A549 (cell line): Measurements from ENCODE around the gene P3R3URF. TPM values are rescaled to one million over a fixed set of nuclear protein-coding genes. Genes with fewer than 3 reads are reported as not detected.

Experiments used
- ATAC-seq, 2 experiments: fragments of 200-7000 bp in 1 of 2; fragments of >200 bp in 1 of 2; cut with Nextera tagmentation in 1 of 2; cut with Tn5 transposase in 1 of 2; 3 replicates each; pipeline versions ENCODE4 v1.8.0 to v1.9.1; 2018 to 2020; ENCODE audit warnings: mild to moderate bottlenecking in 1 of 2, moderate library complexity in 1 of 2
- CTCF ChIA-PET: fragments of 300-600 bp; sonication (Branson Sonifier 250); formaldehyde crosslinking; extraction: SDS; loops from one replicate; lab custom pipeline; 2021; ENCODE audit warnings: antibody characterized with exemption, inconsistent platforms; lab: Yijun Ruan, JAX
- POLR2A ChIA-PET: fragments of 350-600 bp; formaldehyde crosslinking; extraction: SDS; loops from one replicate; lab custom pipeline; 2021; ENCODE audit warnings: antibody characterized with exemption, inconsistent platforms; lab: Yijun Ruan, JAX
- DNase-seq, 2 experiments: peaks; one replicate each; pipeline versions ENCODE4 v3.0.0 to v3.0.0-alpha.2; 2011 to 2016; ENCODE audit warnings: low read depth in 1 of 2, low spot score in 1 of 2
- FAIRE-seq: peaks from 2 replicates; lab custom pipeline; 2011; peaks lifted over from hg19 to GRCh38; lab: Jason Lieb, UNC
- H3K27ac ChIP-seq, 2 experiments: fragments of >200 bp; sonication (Bioruptor Twin); formaldehyde crosslinking; 3 replicates each; pipeline ENCODE4 v1.5.1; 2016 to 2017
- H3K4me1 ChIP-seq: fragments of >200 bp; sonication (Bioruptor Twin); formaldehyde crosslinking; 3 replicates; pipeline ENCODE4 v1.6.1; 2016
- H3K4me2 ChIP-seq: fragments of >200 bp; sonication (Bioruptor Twin); formaldehyde crosslinking; 3 replicates; pipeline ENCODE4 v1.6.1; 2016
- H3K4me3 ChIP-seq: fragments of >200 bp; sonication (Bioruptor Twin); formaldehyde crosslinking; 3 replicates; pipeline ENCODE4 v1.5.1; 2016
- H3K9me3 ChIP-seq: fragments of >200 bp; sonication (Bioruptor Twin); formaldehyde crosslinking; 3 replicates; pipeline ENCODE4 v1.6.1; 2016
- BHLHE40 ChIP-seq: IDR thresholded peaks from 2 replicates; pipeline ENCODE4 v1.6.1; 2012; ENCODE audit warnings: low read depth, low read length, inconsistent platforms
- CBX8 ChIP-seq: fragments of 200-600 bp; sonication (generic); IDR thresholded peaks from 2 replicates; pipeline ENCODE4 v1.6.1; 2016
- CEBPB ChIP-seq, 2 experiments: fragments of >200 bp in 1 of 2; sonication (Bioruptor Twin) in 1 of 2; formaldehyde crosslinking in 1 of 2; IDR thresholded peaks; 2 replicates each; pipeline ENCODE4 v1.6.1; 2012 to 2016
- CHD2 ChIP-seq: fragments of 150-350 bp; IDR thresholded peaks from 2 replicates; pipeline ENCODE4 v1.6.1; 2014; ENCODE audit warnings: low read length; ENCODE audit not compliant: partially characterized antibody
- CHD4 ChIP-seq: fragments of 200-600 bp; sonication (generic); IDR thresholded peaks from 2 replicates; pipeline ENCODE4 v1.6.1; 2016; ENCODE audit warnings: antibody characterized with exemption, mild to moderate bottlenecking, borderline replicate concordance
- FOSB ChIP-seq: fragments of 250-450 bp; sonication (Bioruptor Pico); IDR thresholded peaks from 2 replicates; pipeline ENCODE4 v1.5.0; 2020; ENCODE audit warnings: mild to moderate bottlenecking, moderate library complexity
- FOSL2 ChIP-seq, 2 experiments: fragments of 450-650 bp in 1 of 2; fragments of >200 bp in 1 of 2; sonication (Bioruptor Twin) in 1 of 2; formaldehyde crosslinking; IDR thresholded peaks; 2 replicates each; pipeline versions ENCODE4 v1.5.0 to v1.6.1; 2016 to 2020; ENCODE audit warnings: mild to moderate bottlenecking in 1 of 2, moderate library complexity in 1 of 2
- FOXS1 ChIP-seq: fragments of 250-450 bp; sonication (Bioruptor Pico); IDR thresholded peaks from 2 replicates; pipeline ENCODE4 v1.5.0; 2020; ENCODE audit warnings: mild to moderate bottlenecking, moderate library complexity
- HOXA7 ChIP-seq: fragments of 250-450 bp; sonication (Bioruptor Pico); IDR thresholded peaks from 2 replicates; pipeline ENCODE4 v1.5.0; 2020; ENCODE audit warnings: mild to moderate bottlenecking, moderate library complexity
- HOXB13 ChIP-seq: fragments of 250-450 bp; sonication (Bioruptor Pico); IDR thresholded peaks from 2 replicates; pipeline ENCODE4 v1.5.0; 2020; ENCODE audit warnings: low read depth, mild to moderate bottlenecking, moderate library complexity
- HOXB5 ChIP-seq: fragments of 250-450 bp; sonication (Bioruptor Pico); IDR thresholded peaks from 2 replicates; pipeline ENCODE4 v1.5.0; 2020; ENCODE audit warnings: mild to moderate bottlenecking, moderate library complexity
- KDM1A ChIP-seq: fragments of 200-600 bp; sonication (generic); IDR thresholded peaks from 2 replicates; pipeline ENCODE4 v1.6.1; 2016; ENCODE audit warnings: low read depth, mild to moderate bottlenecking
- PHF8 ChIP-seq: fragments of 200-600 bp; sonication (generic); IDR thresholded peaks from 2 replicates; pipeline ENCODE4 v1.6.1; 2016; ENCODE audit warnings: low read depth, mild to moderate bottlenecking, antibody characterized with exemption, moderate library complexity, borderline replicate concordance
- RAD21 ChIP-seq, 2 experiments: fragments of >200 bp in 1 of 2; sonication (Bioruptor Twin) in 1 of 2; formaldehyde crosslinking in 1 of 2; IDR thresholded peaks in 1 of 2; conservative IDR thresholded peaks in 1 of 2; 2 replicates in 1 of 2; 3 replicates in 1 of 2; pipeline ENCODE4 v1.6.1; 2012 to 2018; ENCODE audit warnings: inconsistent platforms in 1 of 2
- RFX5 ChIP-seq: fragments of 450-650 bp; IDR thresholded peaks from 2 replicates; pipeline ENCODE4 v1.7.1; 2014; ENCODE audit warnings: antibody characterized with exemption, mild to moderate bottlenecking, moderate library complexity
- RNF2 ChIP-seq: fragments of 200-600 bp; sonication (generic); IDR thresholded peaks from 2 replicates; pipeline ENCODE4 v1.6.1; 2016; ENCODE audit warnings: low read depth, mild to moderate bottlenecking, antibody characterized with exemption, moderate library complexity, borderline replicate concordance
- SREBF2 ChIP-seq: fragments of 450-650 bp; IDR thresholded peaks from 2 replicates; pipeline ENCODE4 v1.6.1; 2014; ENCODE audit warnings: mild to moderate bottlenecking, moderate library complexity
- TFCP2L1 ChIP-seq: fragments of 250-450 bp; sonication (Bioruptor Pico); IDR thresholded peaks from 2 replicates; pipeline ENCODE4 v1.5.0; 2021; ENCODE audit warnings: mild to moderate bottlenecking
- TP53 ChIP-seq: fragments of 250-450 bp; sonication (Bioruptor Pico); IDR thresholded peaks from 2 replicates; pipeline ENCODE4 v1.5.0; 2021; ENCODE audit warnings: mild to moderate bottlenecking, moderate library complexity
- ZSCAN20 ChIP-seq: fragments of 250-450 bp; sonication (Bioruptor Pico); IDR thresholded peaks from 2 replicates; pipeline ENCODE4 v1.8.0; 2022; ENCODE audit warnings: mild to moderate bottlenecking, moderate library complexity
- WGBS: methylation state at CpG from one replicate; pipeline ENCODE4 v1.1.6; 2017; ENCODE audit errors: missing lambda C conversion rate; 5-methylcytosine and 5-hydroxymethylcytosine counted together
- polyA plus RNA-seq, 4 experiments: library from polyadenylated mRNA; depleted of rRNA in 3 of 4; stranded (reverse); fragments of >200 nt; fragmentation: RNase III in 1 of 4; extraction: RNeasy Plus Mini Kit Qiagen cat#74134 plus additional on column Dnase treatment in 1 of 4; gene quantifications; 2 replicates in 3 of 4; 3 replicates in 1 of 4; pipeline ENCODE4 v1.2.3, GENCODE V29; 2011 to 2017
- TF ChIP-seq, protein P1 (sequence below): fragments of >200 bp; sonication (Bioruptor Twin); formaldehyde crosslinking; IDR thresholded peaks from 2 replicates; pipeline ENCODE4 v1.6.1; 2016
- TF ChIP-seq, protein P2 (sequence below): fragments of 200-600 bp; sonication (generic); IDR thresholded peaks from 2 replicates; pipeline ENCODE4 v1.6.1; 2016; ENCODE audit warnings: antibody characterized with exemption, mild to moderate bottlenecking, moderate library complexity
- TF ChIP-seq, protein P3 (sequence below): fragments of 250-450 bp; sonication (Bioruptor Pico); IDR thresholded peaks from 2 replicates; pipeline ENCODE4 v1.5.0; 2021; ENCODE audit warnings: mild to moderate bottlenecking, moderate library complexity, borderline replicate concordance
- TF ChIP-seq, protein P4 (sequence below): fragments of >200 bp; sonication (Bioruptor Twin); formaldehyde crosslinking; IDR thresholded peaks from 3 replicates; pipeline ENCODE4 v1.5.1; 2016
- TF ChIP-seq, protein P5 (sequence below): fragments of >200 bp; sonication (Bioruptor Twin); formaldehyde crosslinking; IDR thresholded peaks from 3 replicates; pipeline ENCODE4 v1.6.1; 2016

P3R3URF gene
- polyA plus RNA-seq, 2 of the 4 experiments (the other 2 are of a cell fraction), result not detected

DNA sequence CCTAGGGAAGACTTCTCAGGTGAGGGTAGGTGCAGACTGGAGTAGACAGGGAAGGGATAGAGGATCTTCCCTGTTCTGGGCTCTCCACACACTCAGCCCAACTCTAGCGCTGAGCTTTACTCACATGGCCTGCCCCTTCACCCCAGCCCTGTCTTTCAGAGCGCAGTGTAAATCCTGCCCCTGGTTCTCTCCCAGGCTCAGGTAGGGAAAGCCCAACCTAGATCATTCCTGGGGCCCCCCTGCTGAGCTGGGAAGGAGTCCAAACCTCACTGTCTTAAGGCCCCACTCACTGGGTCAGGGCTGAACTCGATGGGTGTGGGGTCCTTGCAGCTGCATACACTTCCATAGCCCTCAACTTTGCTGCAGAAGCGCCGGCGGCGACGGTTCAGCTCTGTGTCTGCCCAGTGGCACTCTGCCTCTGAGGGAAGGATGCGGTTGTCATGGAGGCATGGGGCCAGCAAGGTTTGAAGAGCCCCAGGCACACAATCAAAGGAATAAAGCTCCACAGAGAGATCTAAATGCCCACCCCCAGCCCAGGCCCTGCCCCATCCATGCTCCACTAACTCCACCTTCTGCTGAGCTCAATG is 17.8 kb upstream of the P3R3URF start:
- WGBS, result 97% methylated on average over 7 of the region's 9 CpGs
- Histone ChIP-seq H3K27ac (no peak overlapping the region), H3K4me2 (no peak overlapping the region), H3K4me3 (no peak overlapping the region), H3K9me3 (no peaks in the 10 kb centered on the region), H3K4me1 (peaks cover 9% of the 10 kb centered on the region; the same call in 1 of the 3 replicates)
- POLR2A ChIA-PET, result interaction anchor here (0.5 kb wide), 1 partner anchor 38 kb away, joined by 4 read pairs; no protein-coding TSS in a partner anchor
- no peak for DNase-seq
- FAIRE-seq, result no peak
- no peak for ATAC-seq
- CTCF ChIA-PET, result interaction anchor here (1.3 to 3.8 kb wide), 3 partner anchors 13 to 51 kb away, joined by 4 to 9 read pairs (median 4); no protein-coding TSS in a partner anchor
- no peak for TF ChIP-seq KDM1A
- TF ChIP-seq, protein P1, sequence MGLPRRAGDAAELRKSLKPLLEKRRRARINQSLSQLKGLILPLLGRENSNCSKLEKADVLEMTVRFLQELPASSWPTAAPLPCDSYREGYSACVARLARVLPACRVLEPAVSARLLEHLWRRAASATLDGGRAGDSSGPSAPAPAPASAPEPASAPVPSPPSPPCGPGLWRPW, result no peak
- no peak for TF ChIP-seq HOXA7 (CRISPR knock-in tag)
- TF ChIP-seq, protein P2, sequence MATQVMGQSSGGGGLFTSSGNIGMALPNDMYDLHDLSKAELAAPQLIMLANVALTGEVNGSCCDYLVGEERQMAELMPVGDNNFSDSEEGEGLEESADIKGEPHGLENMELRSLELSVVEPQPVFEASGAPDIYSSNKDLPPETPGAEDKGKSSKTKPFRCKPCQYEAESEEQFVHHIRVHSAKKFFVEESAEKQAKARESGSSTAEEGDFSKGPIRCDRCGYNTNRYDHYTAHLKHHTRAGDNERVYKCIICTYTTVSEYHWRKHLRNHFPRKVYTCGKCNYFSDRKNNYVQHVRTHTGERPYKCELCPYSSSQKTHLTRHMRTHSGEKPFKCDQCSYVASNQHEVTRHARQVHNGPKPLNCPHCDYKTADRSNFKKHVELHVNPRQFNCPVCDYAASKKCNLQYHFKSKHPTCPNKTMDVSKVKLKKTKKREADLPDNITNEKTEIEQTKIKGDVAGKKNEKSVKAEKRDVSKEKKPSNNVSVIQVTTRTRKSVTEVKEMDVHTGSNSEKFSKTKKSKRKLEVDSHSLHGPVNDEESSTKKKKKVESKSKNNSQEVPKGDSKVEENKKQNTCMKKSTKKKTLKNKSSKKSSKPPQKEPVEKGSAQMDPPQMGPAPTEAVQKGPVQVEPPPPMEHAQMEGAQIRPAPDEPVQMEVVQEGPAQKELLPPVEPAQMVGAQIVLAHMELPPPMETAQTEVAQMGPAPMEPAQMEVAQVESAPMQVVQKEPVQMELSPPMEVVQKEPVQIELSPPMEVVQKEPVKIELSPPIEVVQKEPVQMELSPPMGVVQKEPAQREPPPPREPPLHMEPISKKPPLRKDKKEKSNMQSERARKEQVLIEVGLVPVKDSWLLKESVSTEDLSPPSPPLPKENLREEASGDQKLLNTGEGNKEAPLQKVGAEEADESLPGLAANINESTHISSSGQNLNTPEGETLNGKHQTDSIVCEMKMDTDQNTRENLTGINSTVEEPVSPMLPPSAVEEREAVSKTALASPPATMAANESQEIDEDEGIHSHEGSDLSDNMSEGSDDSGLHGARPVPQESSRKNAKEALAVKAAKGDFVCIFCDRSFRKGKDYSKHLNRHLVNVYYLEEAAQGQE, result no peak
- no peak for TF ChIP-seq FOXS1 (CRISPR knock-in tag)
- no peak for TF ChIP-seq CHD4
- TF ChIP-seq PHF8, result no peak
- no peak for TF ChIP-seq CBX8
- no peak for TF ChIP-seq CEBPB (IDR thresholded peaks at IDR 0.05)
- TF ChIP-seq BHLHE40, result no peak
- no peak for TF ChIP-seq RAD21 (conservative IDR thresholded peaks at IDR 0.05 in 1 of 2, IDR thresholded peaks at IDR 0.05 in 1 of 2)
- no peak for TF ChIP-seq TP53 (CRISPR knock-in tag)
- no peak for TF ChIP-seq ZSCAN20 (CRISPR knock-in tag)

DNA sequence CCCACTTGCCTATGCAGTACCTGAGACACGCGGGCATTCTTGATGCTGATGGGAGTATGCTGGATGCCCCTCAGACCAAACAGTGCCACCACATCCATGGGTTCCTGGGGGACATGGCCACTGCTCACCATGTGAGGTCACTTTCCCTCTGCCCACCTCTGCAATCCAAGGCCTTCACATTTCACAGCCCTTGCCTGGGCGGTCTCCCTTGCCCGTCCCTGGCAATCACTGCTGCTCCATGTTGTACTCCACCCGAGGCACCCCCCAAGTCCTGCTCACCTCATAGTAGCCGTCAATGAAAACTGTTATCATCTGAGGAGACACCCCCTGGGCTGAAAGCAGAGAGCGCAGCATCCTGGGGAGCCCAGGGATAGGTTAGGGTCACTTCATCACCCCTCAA is 17.0 kb upstream of the P3R3URF start:
- Histone ChIP-seq H3K4me1 (peaks cover 9% of the 10 kb centered on the region; the same call in 1 of the 3 replicates), H3K27ac (no peak overlapping the region), H3K9me3 (no peaks in the 10 kb centered on the region), H3K4me3 (no peak overlapping the region), H3K4me2 (no peak overlapping the region)
- DNase-seq (no peak), ATAC-seq (no peak), FAIRE-seq (no peak)
- ChIA-PET POLR2A (interaction anchor here (0.5 kb wide), 1 partner anchor 37 kb away, joined by 4 read pairs; no protein-coding TSS in a partner anchor), CTCF (interaction anchor here (3.8 kb wide), 1 partner anchor 30 kb away, joined by 9 read pairs; no protein-coding TSS in a partner anchor)
- no peak for TF ChIP-seq HOXB5 (CRISPR knock-in tag)
- no peak for TF ChIP-seq CHD4
- no peak for TF ChIP-seq TFCP2L1 (CRISPR knock-in tag)
- TF ChIP-seq, protein P3, sequence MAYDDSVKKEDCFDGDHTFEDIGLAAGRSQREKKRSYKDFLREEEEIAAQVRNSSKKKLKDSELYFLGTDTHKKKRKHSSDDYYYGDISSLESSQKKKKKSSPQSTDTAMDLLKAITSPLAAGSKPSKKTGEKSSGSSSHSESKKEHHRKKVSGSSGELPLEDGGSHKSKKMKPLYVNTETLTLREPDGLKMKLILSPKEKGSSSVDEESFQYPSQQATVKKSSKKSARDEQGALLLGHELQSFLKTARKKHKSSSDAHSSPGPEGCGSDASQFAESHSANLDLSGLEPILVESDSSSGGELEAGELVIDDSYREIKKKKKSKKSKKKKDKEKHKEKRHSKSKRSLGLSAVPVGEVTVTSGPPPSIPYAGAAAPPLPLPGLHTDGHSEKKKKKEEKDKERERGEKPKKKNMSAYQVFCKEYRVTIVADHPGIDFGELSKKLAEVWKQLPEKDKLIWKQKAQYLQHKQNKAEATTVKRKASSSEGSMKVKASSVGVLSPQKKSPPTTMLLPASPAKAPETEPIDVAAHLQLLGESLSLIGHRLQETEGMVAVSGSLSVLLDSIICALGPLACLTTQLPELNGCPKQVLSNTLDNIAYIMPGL (CRISPR knock-in tag), result no peak
- TF ChIP-seq CHD2, result no peak
- no peak for TF ChIP-seq RFX5
- TF ChIP-seq FOSL2 (IDR thresholded peaks at IDR 0.05), result no peak
- no peak for TF ChIP-seq FOSL2 (CRISPR knock-in tag; IDR thresholded peaks at IDR 0.05)
- no peak for TF ChIP-seq FOSB (CRISPR knock-in tag)
- TF ChIP-seq, protein P4, sequence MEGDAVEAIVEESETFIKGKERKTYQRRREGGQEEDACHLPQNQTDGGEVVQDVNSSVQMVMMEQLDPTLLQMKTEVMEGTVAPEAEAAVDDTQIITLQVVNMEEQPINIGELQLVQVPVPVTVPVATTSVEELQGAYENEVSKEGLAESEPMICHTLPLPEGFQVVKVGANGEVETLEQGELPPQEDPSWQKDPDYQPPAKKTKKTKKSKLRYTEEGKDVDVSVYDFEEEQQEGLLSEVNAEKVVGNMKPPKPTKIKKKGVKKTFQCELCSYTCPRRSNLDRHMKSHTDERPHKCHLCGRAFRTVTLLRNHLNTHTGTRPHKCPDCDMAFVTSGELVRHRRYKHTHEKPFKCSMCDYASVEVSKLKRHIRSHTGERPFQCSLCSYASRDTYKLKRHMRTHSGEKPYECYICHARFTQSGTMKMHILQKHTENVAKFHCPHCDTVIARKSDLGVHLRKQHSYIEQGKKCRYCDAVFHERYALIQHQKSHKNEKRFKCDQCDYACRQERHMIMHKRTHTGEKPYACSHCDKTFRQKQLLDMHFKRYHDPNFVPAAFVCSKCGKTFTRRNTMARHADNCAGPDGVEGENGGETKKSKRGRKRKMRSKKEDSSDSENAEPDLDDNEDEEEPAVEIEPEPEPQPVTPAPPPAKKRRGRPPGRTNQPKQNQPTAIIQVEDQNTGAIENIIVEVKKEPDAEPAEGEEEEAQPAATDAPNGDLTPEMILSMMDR, result no peak
- no peak for TF ChIP-seq RNF2
- no peak for TF ChIP-seq SREBF2
- TF ChIP-seq HOXB13 (CRISPR knock-in tag), result no peak
- no peak for TF ChIP-seq KDM1A
- TF ChIP-seq, protein P5, sequence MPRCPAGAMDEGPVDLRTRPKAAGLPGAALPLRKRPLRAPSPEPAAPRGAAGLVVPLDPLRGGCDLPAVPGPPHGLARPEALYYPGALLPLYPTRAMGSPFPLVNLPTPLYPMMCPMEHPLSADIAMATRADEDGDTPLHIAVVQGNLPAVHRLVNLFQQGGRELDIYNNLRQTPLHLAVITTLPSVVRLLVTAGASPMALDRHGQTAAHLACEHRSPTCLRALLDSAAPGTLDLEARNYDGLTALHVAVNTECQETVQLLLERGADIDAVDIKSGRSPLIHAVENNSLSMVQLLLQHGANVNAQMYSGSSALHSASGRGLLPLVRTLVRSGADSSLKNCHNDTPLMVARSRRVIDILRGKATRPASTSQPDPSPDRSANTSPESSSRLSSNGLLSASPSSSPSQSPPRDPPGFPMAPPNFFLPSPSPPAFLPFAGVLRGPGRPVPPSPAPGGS, result no peak
- WGBS, result 92% methylated on average over 7 of the region's 7 CpGs
